B cell (primary cell): Measurements from ENCODE around the gene UBR7. TPM values are rescaled to one million over a fixed set of nuclear protein-coding genes. Genes with fewer than 3 reads are reported as not detected.
"Not testable (repeated sequence)": the region's sequence is repeated elsewhere in the genome, so short reads cannot be mapped to it uniquely, and the experiment has no call there.

Source experiments
- ATAC-seq: fragments of 200-7000 bp; cut with Tn5 transposase; one replicate; pipeline ENCODE4 v1.10.0; 2021; ENCODE audit warnings: low read depth, mild to moderate bottlenecking, moderate number of reproducible peaks, moderate library complexity
- CTCF ChIA-PET: fragments of 350-600 bp; sonication (Branson Sonifier 250); formaldehyde crosslinking; loops from one replicate; lab custom pipeline; 2021; ENCODE audit warnings: antibody characterized with exemption, inconsistent platforms; lab: Charles Lee
- POLR2A ChIA-PET: fragments of 350-600 bp; sonication (Branson Sonifier 250); formaldehyde crosslinking; loops from one replicate; lab custom pipeline; 2021; ENCODE audit warnings: antibody characterized with exemption; lab: Charles Lee
- DNase-seq: peaks from one replicate; pipeline ENCODE4 v3.0.0; 2013
- H2AFZ ChIP-seq: 2 replicates; pipeline ENCODE4 v1.6.1; 2012; ENCODE audit warnings: mild to moderate bottlenecking, low read depth, low read length; ENCODE audit not compliant: insufficient read depth, poor library complexity, severe bottlenecking
- H3K27ac ChIP-seq, 2 donors: 1 replicate in 1 of 2; 2 replicates in 1 of 2; pipeline ENCODE4 v1.5.1; 2012 to 2013; ENCODE audit warnings: low read length in 2 of 2, mild to moderate bottlenecking in 2 of 2, moderate library complexity in 1 of 2
- H3K27me3 ChIP-seq, 4 experiments: fragments of 200-600 bp in 1 of 4; sonication (generic) in 1 of 4; replicated peaks in 1 of 4; 1 replicate in 2 of 4; 2 replicates in 2 of 4; pipeline versions ENCODE4 v1.6.1 to v1.7.0; 2013 to 2016; ENCODE audit warnings: low read length in 3 of 4, mild to moderate bottlenecking in 2 of 4, mixed read lengths in 1 of 4, moderate library complexity in 1 of 4; ENCODE audit not compliant: insufficient read depth in 4 of 4, control insufficient read depth in 3 of 4; ENCODE audit errors: control extremely low read depth in 1 of 4
- H3K36me3 ChIP-seq, 2 experiments: replicated peaks in 1 of 2; 1 replicate in 1 of 2; 2 replicates in 1 of 2; pipeline versions ENCODE4 v1.6.1 to v1.7.1; 2013; ENCODE audit warnings: low read length in 1 of 2; ENCODE audit not compliant: insufficient read depth in 2 of 2, control insufficient read depth in 1 of 2; ENCODE audit errors: control extremely low read depth in 1 of 2, extremely low read depth in 1 of 2
- H3K4me1 ChIP-seq, 2 donors: fragments of 200-600 bp in 1 of 2; sonication (generic) in 1 of 2; 1 replicate in 1 of 2; 2 replicates in 1 of 2; pipeline versions ENCODE4 v1.5.1 to v1.6.1; 2013 to 2017; ENCODE audit warnings: low read length in 2 of 2; ENCODE audit not compliant: control insufficient read depth in 2 of 2, insufficient read depth in 2 of 2
- H3K4me2 ChIP-seq: replicated peaks from 2 replicates; pipeline ENCODE3; 2012; ENCODE audit warnings: mild to moderate bottlenecking, low read depth, low read length; ENCODE audit not compliant: poor library complexity, severe bottlenecking
- H3K4me3 ChIP-seq, 5 experiments: fragments of 200-600 bp in 1 of 5; sonication (generic) in 1 of 5; 1 replicate in 3 of 5; 2 replicates in 2 of 5; pipeline versions ENCODE4 v1.5.1 to v1.7.0; 2011 to 2016; ENCODE audit warnings: low read length in 4 of 5, mild to moderate bottlenecking in 4 of 5, low read depth in 2 of 5, control low read depth in 1 of 5, moderate library complexity in 1 of 5; ENCODE audit not compliant: insufficient read depth in 1 of 5; ENCODE audit errors: control extremely low read depth in 1 of 5, extremely low read depth in 1 of 5
- H3K79me2 ChIP-seq: fragments of 200-600 bp; sonication (generic); one replicate; pipeline ENCODE4 v1.6.0; 2016; ENCODE audit warnings: low read length; ENCODE audit not compliant: control insufficient read depth, insufficient read depth
- H3K9ac ChIP-seq: fragments of 200-600 bp; sonication (generic); 2 replicates; pipeline ENCODE4 v1.6.1; 2017; ENCODE audit warnings: mild to moderate bottlenecking, low read length, moderate library complexity
- H3K9me3 ChIP-seq, 3 donors: one replicate each; pipeline versions ENCODE4 v1.6.1 to v1.7.1; 2013; ENCODE audit warnings: low read length in 2 of 3; ENCODE audit not compliant: control insufficient read depth in 2 of 3, insufficient read depth in 1 of 3; ENCODE audit errors: control extremely low read depth in 1 of 3
- H4K20me1 ChIP-seq: 2 replicates; pipeline ENCODE4 v1.6.0; 2012; ENCODE audit warnings: mild to moderate bottlenecking, low read length; ENCODE audit not compliant: insufficient read depth, control insufficient read depth, poor library complexity, severe bottlenecking
- H3K27ac Mint-ChIP-seq: one replicate; pipeline ENCODE4 v1.8.0; 2021; ENCODE audit warnings: mixed read lengths
- H3K27me3 Mint-ChIP-seq: one replicate; pipeline ENCODE4 v1.8.0; 2021; ENCODE audit warnings: mixed read lengths
- H3K4me1 Mint-ChIP-seq: one replicate; pipeline ENCODE4 v1.8.0; 2021; ENCODE audit warnings: mixed read lengths
- H3K4me3 Mint-ChIP-seq: one replicate; pipeline ENCODE4 v1.8.0; 2021; ENCODE audit warnings: mixed read lengths
- H3K9me3 Mint-ChIP-seq: one replicate; pipeline ENCODE4 v1.8.0; 2022; ENCODE audit warnings: mixed read lengths; ENCODE audit not compliant: insufficient read depth
- EZH2 ChIP-seq: IDR thresholded peaks from 2 replicates; pipeline ENCODE4 v1.6.1; 2012; ENCODE audit warnings: borderline replicate concordance, low read depth, mild to moderate bottlenecking, moderate library complexity, low read length; ENCODE audit not compliant: insufficient read depth, poor library complexity, severe bottlenecking
- WGBS: methylation state at CpG from one replicate; pipeline ENCODE4 v1.1.5; 2013; ENCODE audit warnings: missing lambda C conversion rate; ENCODE audit not compliant: insufficient coverage; 5-methylcytosine and 5-hydroxymethylcytosine counted together
- intact Hi-C: fragments of 100-400 bp; cut with micrococcal nuclease; formaldehyde crosslinking; loops from one replicate; pipeline ENCODE4 v1.10.0; 2022
- polyA plus RNA-seq: library from polyadenylated mRNA; depleted of rRNA; stranded (reverse); fragments of >200 nt; gene quantifications from 2 replicates; pipeline ENCODE4 v1.2.3, GENCODE V29; 2012
- total RNA-seq, 2 donors: library from RNA; stranded (reverse); fragments of 120-200 nt in 1 of 2; gene quantifications; 1 replicate in 1 of 2; 2 replicates in 1 of 2; pipeline versions ENCODE4 v1.2.3 to v1.2.4, GENCODE V29; 2013 to 2022
- TF ChIP-seq, protein P1 (sequence below): fragments of 200-600 bp; IDR thresholded peaks from one replicate; pipeline ENCODE4 v1.8.0; 2022; ENCODE audit warnings: antibody characterized with exemption, mild to moderate bottlenecking

UBR7 gene
- total and polyA plus RNA-seq, 2 donors (not counting 1 experiment from before 2014, with no cell fraction given): 11.3 to 17.3 TPM

DNA sequence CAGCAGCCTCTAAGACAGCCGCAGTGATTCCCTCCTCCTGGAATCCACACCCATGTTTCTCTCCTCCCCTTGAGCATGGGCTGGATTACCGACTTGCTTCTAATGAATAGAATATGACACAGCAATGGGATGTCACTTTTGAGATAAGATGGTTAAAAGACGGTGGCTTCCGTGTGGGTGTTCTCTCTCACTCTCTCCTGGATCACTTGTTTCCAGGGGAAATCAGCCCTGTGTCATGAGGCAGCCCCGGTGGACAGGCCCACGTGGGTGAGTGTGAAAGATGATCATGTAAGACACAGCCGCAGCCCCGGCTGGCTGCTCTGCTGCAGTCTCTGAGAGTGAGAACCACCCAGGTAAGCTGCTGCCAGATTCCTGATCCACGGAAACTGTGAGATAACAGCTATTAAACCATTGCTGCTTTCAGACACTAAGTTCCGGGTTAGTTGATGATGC, 33.1 kb upstream of the UBR7 start:
- no peaks in the 10 kb centered on the region for H3K9me3 ChIP-seq
- ATAC-seq: no peak
- intact Hi-C loops: no loop called here
- POLR2A ChIA-PET: no interaction called here
- CTCF ChIA-PET: interaction anchor here (2.2 kb wide), 1 partner anchor 60 kb away, joined by 11 read pairs; no protein-coding TSS in a partner anchor
- 87% methylated on average over 8 of the region's 10 CpGs for WGBS
- no peak for DNase-seq
- H3K36me3 ChIP-seq: no peaks in the 10 kb centered on the region
- H3K4me3 Mint-ChIP-seq: no peak overlapping the region
- no peak overlapping the region for H3K27ac Mint-ChIP-seq
- H3K4me3 ChIP-seq: no peak overlapping the region
- H2AFZ ChIP-seq: no peak overlapping the region
- H3K4me2 ChIP-seq: no peak overlapping the region
- H3K4me1 ChIP-seq: no peaks in the 10 kb centered on the region
- TF ChIP-seq, protein P1, sequence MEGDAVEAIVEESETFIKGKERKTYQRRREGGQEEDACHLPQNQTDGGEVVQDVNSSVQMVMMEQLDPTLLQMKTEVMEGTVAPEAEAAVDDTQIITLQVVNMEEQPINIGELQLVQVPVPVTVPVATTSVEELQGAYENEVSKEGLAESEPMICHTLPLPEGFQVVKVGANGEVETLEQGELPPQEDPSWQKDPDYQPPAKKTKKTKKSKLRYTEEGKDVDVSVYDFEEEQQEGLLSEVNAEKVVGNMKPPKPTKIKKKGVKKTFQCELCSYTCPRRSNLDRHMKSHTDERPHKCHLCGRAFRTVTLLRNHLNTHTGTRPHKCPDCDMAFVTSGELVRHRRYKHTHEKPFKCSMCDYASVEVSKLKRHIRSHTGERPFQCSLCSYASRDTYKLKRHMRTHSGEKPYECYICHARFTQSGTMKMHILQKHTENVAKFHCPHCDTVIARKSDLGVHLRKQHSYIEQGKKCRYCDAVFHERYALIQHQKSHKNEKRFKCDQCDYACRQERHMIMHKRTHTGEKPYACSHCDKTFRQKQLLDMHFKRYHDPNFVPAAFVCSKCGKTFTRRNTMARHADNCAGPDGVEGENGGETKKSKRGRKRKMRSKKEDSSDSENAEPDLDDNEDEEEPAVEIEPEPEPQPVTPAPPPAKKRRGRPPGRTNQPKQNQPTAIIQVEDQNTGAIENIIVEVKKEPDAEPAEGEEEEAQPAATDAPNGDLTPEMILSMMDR: no peak
- no peak for TF ChIP-seq EZH2
- no peaks in the 10 kb centered on the region for H3K79me2 ChIP-seq
- H3K9me3 Mint-ChIP-seq: no peaks in the 10 kb centered on the region
- H3K27me3 Mint-ChIP-seq: no peaks in the 10 kb centered on the region
- H3K27me3 ChIP-seq: no peaks in the 10 kb centered on the region
- no peaks in the 10 kb centered on the region for H4K20me1 ChIP-seq
- H3K4me1 Mint-ChIP-seq: no peaks in the 10 kb centered on the region
- no peak overlapping the region for H3K27ac ChIP-seq
- H3K9ac ChIP-seq: no peak overlapping the region

DNA sequence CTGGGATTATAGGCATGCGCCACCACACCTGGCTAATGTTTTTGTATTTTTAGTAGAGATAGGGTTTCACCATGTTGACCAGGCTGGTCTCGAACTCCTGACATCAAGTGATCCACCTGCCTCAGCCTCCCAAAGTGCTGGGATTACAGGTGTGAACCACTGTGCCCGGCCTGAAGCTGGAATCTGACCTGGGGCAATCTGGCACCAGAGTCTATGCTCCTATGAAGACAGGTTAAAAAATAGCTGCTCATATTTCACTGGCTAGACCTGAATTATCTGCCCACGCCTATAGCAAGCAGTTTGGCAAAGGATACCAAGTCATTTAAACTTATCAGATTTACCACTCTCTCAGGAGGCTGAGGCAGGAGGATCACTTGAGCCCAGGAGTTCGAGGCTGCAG, 32.3 kb upstream of the UBR7 start:
- H2AFZ ChIP-seq, H3K4me1 Mint-ChIP-seq, H3K79me2 ChIP-seq, H3K27ac ChIP-seq, H3K4me3 Mint-ChIP-seq, H3K9ac ChIP-seq, H3K4me1 ChIP-seq, H3K27me3 ChIP-seq, H3K4me2 ChIP-seq, H3K9me3 Mint-ChIP-seq, intact Hi-C loops, H3K27ac Mint-ChIP-seq, DNase-seq, POLR2A ChIA-PET, H3K27me3 Mint-ChIP-seq, H3K4me3 ChIP-seq, H3K36me3 ChIP-seq, ATAC-seq, H3K9me3 ChIP-seq, H4K20me1 ChIP-seq: not testable (repeated sequence)
- WGBS: 96% methylated on average over 4 of the region's 5 CpGs
- CTCF ChIA-PET: interaction anchor here (2.2 kb wide), 1 partner anchor 61 kb away, joined by 11 read pairs; no protein-coding TSS in a partner anchor
